GM19395 (cell line): ENCODE results near the gene IMMP2L.
"Not testable (repeated sequence)": the region's sequence is repeated elsewhere in the genome, so short reads cannot be mapped to it uniquely, and the experiment has no call there.

ENCODE experiments used
- ATAC-seq: cut with Tn5 transposase; IDR thresholded peaks from one replicate; pipeline ENCODE4 v1.9.1; 2021; ENCODE audit warnings: mild to moderate bottlenecking, moderate library complexity; ENCODE audit not compliant: unreplicated experiment

IMMP2L gene

DNA sequence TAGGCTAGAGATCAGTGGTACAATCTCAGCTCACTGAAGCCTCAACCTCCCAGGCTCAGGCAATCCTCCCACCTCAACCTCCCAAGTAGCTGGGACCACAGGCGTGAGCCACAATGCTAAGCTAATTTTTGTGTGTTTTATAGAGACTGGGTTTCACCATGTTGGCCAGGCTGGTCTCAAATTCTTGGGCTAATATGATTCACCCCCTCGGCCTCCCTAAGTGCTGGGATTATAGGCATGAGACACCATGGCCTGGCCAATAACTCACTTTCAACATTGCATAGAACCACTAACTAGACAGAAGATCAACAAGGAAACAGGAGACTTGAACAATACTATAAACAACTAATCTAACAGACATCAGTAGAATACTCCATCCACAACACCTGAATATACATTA, 279.7 kb downstream of the IMMP2L start:
- ATAC-seq: no peak

DNA sequence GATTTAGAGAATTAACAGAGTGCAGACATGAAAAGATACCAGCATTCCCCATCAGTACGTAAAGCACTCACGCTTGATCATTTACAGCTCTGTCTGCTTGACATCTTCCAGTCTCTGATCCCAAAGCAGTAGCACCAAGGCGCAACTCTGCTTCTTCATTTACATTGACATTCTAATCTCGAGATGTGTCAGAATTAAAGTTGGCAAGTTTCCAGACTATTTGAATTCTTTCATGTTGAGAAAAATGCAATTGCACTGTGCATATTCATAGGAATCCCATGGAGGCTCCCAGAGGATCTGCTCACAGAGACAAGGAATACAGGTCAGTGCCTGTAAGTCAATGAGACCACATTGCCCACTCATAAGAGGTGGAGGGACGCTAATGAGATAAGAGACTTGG, 287.4 kb downstream of the IMMP2L start:
- no peak for ATAC-seq

DNA sequence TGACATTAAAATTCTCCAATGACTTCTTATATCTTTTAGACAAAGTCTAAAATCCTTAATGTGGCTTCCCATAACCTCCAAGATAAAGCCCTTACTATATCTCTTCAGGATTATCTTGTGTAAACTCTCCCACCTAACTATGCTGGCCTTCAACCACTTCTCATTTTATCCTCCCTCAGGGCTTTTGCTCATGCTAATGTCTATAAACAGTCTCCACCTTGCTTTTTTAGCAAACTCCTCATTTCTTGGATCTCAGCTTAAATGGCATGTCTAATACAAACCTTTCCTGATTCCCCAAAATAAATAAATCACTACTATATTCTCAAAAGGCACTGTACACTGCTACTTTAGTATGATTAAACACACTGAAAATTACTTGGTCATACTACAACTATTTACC, 290.2 kb downstream of the IMMP2L start:
- no peak for ATAC-seq

DNA sequence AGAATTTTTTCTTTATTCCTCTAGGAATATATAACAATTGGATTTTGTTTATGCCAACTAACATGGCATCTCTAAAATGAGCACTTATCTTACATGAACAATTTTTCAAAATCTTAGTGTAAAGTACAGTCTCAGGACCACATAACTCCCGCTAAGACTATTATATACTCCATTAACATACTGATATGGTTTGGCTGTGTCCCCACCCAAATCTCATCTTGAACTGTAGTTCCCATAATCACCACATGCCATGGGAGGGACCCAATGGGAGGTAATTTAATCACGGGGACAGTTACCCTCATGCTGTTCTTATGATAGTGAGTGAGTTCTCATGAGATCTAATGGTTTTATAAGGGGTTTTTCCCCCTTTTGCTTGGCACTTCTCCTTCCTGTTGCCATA, 291.5 kb downstream of the IMMP2L start:
- ATAC-seq: not testable (repeated sequence)

DNA sequence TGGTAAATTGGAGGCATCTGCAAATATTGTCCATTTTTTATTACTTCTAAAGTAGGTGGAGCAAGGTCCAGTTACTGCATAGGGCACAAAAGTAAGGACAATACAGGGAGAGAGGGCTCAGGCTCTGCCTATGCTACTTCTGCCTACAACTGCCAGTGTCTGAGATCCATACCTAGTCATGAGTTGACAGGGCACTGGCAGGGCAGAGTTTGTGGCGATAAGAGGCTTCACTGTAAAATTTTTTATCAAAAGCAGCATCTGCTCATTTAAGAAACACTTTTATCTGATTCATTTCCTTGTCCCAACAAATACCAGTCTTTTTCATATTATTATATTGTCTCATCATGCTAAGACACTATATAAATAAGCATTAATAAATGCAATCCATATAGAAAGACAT, 293.4 kb downstream of the IMMP2L start:
- no peak for ATAC-seq

DNA sequence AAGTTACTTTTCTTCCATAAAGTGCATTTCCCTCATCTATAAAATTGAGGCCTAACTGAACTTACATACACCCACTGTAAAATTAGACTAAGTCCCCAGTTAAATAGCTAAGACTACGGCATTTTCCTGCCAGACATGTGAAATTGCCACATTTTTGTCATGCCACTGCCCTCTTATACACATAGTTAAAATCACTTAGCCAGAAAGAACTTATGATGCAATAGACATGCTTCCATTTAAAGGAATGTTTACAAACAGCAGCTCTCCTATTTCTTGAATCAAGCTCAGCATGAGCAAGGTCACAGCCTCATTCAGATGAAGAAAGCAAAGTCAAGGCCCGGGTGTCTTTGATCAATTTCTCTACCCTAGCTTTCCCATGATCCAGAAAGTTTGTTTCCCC, 295.7 kb downstream of the IMMP2L start:
- no peak for ATAC-seq

DNA sequence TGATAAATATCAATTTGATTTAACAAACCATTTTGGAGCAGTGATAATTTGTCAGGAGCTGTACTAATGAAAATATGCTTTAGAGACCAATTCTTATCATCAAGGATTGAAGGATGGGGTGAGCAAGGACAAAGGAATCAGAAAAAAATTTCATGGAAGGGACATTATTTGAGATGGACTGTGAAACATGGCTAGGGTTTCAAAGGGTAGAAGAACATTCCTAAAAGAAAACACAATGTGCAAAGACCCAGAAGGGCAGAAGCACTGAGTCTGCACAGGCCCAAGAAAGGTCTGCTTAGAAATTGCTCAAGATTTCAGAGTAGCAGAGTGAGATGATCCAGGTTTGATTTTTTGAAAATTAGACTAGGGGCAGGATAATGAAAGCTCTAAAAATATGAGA, 296.9 kb downstream of the IMMP2L start:
- ATAC-seq: no peak

DNA sequence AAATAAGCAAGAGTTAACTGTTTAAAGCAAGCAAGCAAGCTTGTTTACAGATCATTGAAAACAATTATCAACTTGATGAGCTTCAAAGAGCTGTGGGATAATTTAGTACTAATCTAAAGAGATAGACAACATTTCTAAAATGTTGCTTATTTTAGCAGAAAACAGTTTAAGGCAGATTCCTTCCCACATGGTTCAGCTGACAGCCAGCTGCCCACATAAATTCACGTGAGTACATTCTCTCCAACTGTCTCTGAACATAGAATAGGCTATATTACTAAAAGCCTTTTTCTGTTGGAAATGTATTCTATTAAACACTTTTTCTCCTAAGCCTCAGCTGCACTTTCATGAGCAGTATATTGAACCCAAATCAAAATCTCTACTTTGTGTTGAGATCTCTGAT, 297.3 kb downstream of the IMMP2L start:
- no peak for ATAC-seq

DNA sequence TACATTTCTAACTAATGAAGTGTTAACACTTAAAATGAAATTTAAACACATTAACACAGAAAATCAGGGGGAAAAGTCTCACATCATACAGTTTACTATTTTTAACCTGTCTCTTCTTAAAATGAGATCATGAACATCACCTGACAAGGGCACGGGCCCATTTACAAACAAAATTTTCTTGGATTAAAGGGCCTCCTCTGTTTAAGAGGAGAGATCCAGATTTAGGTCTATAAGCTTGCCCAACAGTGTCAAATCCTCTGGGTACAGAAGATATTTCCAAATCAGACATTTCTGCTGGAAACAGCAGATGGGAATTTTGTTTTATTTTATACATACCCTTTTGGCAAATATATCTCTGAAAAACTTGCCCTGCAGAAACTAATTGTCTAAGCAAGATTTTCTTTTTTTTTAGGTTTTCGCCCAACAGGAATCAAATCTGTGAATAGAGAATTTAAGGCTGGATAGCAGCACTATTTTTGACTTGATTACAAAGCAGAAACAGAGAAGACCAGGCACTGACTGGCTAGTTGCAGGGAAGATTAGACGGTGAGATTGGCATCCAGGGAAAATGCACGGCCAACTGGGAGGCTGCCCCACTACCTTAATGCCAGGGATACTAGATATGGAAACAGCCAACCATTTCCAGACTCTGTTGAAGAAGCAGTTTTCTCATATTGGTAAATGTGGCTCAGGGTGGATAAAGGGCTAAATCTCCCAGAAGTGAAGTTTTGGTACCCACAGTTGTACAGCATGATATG, 298.0 kb downstream of the IMMP2L start:
- ATAC-seq: no peak

DNA sequence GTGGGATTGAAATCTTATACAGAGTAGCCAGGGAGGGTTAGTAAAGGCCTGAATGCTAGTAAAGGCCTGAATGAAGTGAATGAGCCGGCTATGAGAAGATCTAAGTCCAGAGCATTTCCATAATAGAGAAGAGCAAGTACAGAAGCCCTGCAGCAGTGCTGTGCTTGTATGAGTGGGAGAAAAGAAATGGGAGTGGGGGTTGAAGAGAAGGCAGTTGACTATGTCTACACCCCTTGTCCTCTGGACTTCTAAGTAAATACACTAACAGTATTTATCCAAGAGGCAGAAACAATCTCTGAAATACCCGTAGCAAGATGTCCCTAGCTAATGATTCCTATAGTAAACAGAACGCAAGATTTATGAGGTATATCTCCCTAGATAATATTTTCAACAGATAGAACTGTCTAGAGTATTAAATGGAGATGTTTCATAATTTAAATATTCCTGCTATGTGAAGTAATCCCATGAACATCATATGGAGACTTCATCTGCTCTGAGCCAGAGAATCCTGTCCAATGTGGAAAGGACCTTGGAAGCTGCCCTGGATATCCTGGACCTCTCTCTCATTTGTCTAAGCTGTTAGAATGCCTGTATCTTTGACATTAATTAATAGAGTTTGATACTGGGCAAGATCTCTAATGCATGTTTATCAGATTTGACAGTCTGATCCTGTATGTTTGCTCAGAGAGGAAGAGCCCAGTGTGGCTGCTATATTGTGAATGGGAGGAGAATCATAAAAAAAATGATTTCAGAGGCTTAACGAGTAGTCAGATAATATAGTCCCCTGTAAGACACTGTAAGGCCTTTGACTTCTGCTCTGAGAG, 299.8 kb downstream of the IMMP2L start:
- ATAC-seq: no peak

DNA sequence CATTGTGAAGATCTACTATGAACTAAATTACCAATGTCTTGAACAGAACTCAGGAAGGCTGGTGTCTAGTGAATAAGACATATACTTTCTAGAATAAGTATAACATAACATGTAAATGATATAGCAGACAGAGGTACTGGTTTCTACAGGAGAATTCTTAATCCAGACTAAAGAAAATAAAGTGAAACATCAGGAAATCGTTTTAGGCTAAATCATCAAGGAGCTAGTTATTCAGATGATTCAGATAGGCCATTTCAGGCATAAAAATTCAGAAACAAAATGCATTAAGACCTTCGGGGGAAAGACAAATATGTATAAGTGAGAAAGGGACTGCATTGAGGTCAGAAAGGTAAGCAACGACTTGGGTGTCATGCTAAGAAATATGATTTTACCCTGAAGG, 300.8 kb downstream of the IMMP2L start:
- no peak for ATAC-seq

DNA sequence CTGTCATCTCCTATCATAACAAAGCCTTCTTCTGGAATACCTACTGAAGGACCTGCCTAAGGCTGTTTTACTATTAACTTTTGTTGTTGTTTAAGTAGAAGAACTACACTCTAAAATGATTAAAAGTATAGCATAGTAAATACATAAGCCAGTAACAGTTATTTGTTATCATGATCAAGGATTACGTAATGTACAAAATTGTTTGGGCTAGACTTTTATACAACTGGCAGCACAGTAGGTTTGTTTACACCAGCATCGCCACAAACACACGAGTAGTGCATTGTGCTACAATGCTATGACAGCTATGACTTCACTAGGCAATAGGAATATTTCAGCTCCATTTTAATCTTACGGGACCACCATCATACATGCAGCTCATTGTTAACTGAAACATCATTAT, 302.3 kb downstream of the IMMP2L start:
- ATAC-seq: no peak

DNA sequence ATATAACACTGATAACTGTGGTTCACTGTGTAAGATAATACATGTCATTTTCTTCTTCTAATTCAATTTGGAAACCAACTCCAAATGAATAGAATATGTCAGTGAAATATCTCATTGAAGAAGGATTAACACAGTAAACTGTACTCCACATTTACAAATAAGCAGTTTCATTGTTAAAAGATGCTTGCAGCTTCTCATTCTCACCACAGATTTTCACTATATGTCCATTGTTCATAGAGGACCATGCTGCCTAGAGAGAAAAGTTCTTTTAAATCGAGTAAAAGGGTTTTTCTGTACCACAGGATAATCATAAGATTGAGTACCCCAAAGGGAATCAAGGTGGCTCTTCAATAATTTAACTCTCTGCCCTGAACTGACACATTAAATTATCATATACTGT, 305.9 kb downstream of the IMMP2L start:
- no peak for ATAC-seq

DNA sequence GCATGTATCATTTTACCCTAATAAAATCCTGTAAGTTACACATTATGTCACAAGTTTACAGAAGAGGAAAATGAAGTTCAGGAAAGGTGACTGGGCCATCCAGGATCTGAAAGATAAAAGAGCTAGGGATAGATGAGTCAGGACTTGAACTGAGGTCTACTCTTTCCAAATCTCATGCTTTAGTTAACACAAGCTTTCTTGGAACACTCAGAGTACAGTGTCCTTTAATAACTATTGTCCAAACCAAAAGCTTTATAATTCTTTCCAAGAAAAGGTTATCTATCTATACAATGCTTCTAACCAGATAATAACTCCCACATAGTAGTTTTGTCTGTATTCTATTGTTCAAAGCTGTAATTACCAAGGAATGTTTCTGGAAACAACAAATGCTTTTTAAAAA, 306.7 kb downstream of the IMMP2L start:
- no peak for ATAC-seq

DNA sequence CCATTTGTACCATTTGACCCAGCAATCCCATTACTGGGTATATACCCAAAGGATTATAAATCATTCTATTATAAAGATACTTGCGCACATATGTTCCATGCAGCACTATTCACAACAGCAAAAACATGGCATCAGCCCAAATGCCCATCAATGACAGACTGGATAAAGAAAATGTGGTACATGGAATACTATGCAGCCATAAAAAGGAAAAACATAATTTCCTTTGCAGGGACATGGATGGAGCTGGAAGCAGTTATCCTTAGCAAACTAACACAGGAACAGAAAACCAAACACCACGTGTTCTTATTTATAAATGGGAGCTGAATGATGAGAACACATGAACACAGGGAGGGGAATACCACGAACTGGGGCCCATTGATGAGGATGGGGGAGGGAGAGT, 310.9 kb downstream of the IMMP2L start:
- not testable (repeated sequence) for ATAC-seq

DNA sequence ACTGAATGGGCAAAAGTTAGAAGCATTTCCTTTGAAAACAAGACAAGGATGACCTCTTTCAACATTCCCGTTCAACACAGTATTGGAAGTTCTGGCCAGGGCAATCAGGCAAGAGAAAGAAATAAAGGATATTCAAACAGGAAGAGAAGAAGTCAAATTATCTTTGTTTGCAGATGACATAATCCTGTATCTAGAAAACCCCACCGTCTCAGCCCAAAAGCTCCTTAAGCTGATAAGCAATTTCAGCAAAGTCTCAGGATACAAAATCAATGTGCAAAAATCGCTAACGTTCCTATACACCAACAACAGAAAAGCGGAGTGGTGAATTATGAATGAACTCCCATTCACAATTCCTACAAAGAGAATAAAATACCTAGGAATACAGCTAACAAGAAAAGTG, 312.5 kb downstream of the IMMP2L start:
- not testable (repeated sequence) for ATAC-seq

DNA sequence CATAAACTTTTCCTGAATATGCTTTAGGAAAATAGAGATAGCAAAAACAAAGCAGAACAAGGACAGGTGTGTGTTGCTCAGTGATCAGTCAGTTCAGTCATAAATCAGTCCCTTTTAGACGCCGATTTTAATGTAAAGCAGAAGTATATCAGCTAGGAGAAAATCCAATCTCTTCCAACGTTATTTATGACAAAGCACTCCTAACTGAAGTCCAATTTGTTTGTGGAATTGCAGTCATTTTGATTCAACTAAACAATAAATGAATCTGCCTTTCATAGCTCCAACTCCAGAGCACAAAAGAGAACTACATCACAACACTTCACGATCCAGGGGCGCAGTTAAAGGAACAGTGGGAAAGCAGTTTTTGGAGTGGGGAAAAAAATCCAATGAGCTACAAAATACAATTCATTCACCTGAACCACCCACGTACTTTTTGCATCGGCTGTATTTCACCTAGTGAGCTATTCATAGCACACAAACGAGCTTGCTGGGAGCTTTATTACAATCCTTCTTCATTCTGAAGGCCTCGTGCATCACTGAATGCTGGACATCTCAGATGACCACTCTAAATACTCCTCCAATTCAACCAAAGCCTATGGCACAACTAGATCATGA, 320.0 kb downstream of the IMMP2L start:
- no peak for ATAC-seq

DNA sequence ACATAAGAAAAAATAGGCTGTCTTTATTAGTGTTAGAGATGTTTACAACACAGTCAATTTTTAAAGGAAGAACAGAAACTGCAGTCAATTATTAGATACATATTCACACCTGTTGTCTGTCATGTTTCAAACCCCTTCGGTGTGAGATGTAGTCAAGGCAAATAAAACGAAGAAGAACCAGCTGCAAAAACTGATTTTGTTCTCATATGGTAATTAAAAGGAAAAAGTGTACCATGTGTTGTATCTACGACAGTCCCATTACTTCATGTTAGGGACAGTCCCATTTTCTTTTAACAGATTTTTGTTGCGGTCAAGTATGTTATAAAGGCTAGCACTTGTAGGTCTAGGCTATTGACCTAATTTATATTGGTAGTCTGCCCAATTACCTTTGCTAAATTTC, 321.9 kb downstream of the IMMP2L start:
- ATAC-seq: peak; percentile 87

DNA sequence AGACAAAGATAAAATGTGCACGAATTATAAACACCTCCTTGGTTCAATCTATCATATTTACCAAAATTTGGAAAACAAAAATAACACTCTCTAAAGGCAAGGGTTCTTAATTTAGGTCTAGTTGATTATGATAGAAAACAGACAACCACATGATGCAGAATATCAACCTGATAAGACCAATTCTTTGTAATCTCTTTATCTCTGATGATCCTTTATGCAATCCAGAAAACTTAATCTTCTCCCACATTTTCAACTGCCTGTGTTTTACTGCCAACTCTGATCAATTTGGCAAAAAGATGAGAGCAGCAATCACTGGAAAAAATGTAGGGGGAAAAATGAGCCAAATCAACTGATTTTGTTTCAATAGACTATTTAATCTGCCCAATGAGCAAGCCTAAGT, 322.9 kb downstream of the IMMP2L start:
- no peak for ATAC-seq

DNA sequence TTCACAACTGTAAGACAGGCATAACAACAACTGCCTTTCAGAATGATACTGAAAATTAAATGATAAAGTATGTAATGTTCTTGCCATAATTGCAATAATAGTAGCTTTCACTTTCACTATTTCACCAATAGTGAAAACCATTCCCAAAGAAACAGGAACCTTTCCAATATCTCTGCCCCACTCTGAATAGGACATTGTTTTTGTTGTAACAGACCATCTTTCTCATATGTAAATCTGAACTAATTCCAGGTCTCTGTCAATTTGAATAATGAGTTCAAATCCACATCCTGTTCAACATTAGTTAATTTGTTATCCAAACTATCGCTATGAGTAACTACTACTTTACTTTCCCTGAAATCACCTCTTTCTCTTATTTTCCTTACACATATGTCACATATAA, 323.4 kb downstream of the IMMP2L start:
- ATAC-seq: no peak

DNA sequence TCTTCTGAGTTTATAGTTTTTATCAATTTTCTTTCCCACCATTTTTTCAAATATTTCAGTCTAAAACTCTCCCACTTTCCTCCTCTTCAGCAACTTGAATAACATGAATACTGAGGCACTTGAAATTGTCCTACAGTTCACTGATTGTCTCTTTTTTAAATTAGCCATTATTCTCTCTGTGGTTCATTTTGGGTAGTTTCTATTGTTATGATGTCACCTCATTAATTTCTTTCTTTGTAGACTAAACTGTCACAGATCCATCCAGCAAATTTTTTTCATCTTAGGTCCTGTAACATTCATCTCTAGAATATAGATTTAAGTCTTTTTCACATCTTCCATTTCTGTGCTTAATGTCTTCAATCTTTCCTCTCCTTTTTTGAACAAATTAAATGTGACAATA, 326.6 kb downstream of the IMMP2L start:
- no peak for ATAC-seq
